Muscle of leg (tissue), 11 donors: ENCODE measurements around the gene NPAS2. TPM values are rescaled to one million over a fixed set of nuclear protein-coding genes. Genes with fewer than 3 reads are reported as not detected.

Experiments
- DNase-seq: peaks from one replicate; pipeline ENCODE4 v3.0.0; 2013
- H3K27ac ChIP-seq: one replicate; pipeline ENCODE4 v1.5.1; 2013; ENCODE audit warnings: mild to moderate bottlenecking, low read length, control low read depth
- H3K27me3 ChIP-seq: one replicate; pipeline ENCODE4 v1.6.1; 2013; ENCODE audit warnings: low read length; ENCODE audit not compliant: control insufficient read depth, insufficient read depth
- H3K36me3 ChIP-seq: one replicate; pipeline ENCODE4 v1.6.1; 2013; ENCODE audit warnings: low read length; ENCODE audit not compliant: control insufficient read depth, insufficient read depth
- H3K4me1 ChIP-seq: one replicate; pipeline ENCODE4 v1.6.1; 2013; ENCODE audit warnings: low read length; ENCODE audit not compliant: control insufficient read depth, insufficient read depth
- H3K4me3 ChIP-seq: one replicate; pipeline ENCODE4 v1.5.1; 2013; ENCODE audit warnings: low read length, control low read depth
- H3K9me3 ChIP-seq: replicated peaks from 2 replicates; pipeline ENCODE4 v1.6.1; 2013; ENCODE audit warnings: low read depth, low read length; ENCODE audit not compliant: control insufficient read depth
- whole genome bisulfite sequencing: methylation state at CpG from one replicate; pipeline ENCODE4 v1.1.5; 2013; ENCODE audit warnings: missing lambda C conversion rate; ENCODE audit not compliant: insufficient coverage; 5-methylcytosine and 5-hydroxymethylcytosine counted together
- polyA plus RNA-seq, 8 donors: library from polyadenylated mRNA; unstranded; fragments of 120-200 nt; gene quantifications; one replicate each; pipeline versions ENCODE4 v1.2.1 to v1.2.3, GENCODE V29; 2013; ENCODE audit warnings: inconsistent platforms in 1 of 8, low replicate concordance in 1 of 8; ENCODE audit not compliant: insufficient read length in 8 of 8, insufficient read depth in 1 of 8
- total RNA-seq: library from RNA; stranded (reverse); fragments of 120-200 nt; gene quantifications from one replicate; pipeline ENCODE4 v1.2.4, GENCODE V29; 2013

Gene NPAS2
- total and polyA plus RNA-seq, 9 donors: 2.9 to 18.5 (median 8.9) TPM

DNA sequence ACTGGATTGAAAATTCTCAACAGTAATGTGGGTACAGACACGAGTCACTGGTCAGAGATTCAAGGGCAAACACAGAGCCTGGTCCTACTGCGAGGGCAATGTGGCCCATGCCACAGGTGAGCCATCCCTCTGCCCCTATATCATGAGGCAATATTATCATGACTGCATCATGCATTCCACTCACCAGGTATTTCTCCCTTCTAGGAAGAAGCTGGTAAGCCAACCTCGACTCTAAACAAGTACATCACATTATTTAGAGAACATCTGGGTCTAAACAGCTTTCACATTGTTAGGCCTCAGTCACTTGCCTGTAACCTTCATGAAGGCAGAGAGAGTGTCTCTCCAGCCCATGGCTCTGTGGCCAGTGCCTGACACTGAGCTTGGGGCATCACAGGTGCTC lies 167.6 kb downstream of the NPAS2 start:
- no peak for DNase-seq
- Histone ChIP-seq H3K36me3 (peaks cover 2% of the 10 kb centered on the region), H3K27ac (no peak overlapping the region), H3K4me3 (no peak overlapping the region), H3K4me1 (no peaks in the 10 kb centered on the region), H3K9me3 (no peaks in the 10 kb centered on the region), H3K27me3 (no peaks in the 10 kb centered on the region)
- 80% methylated on average over 3 of the region's 3 CpGs for WGBS

DNA sequence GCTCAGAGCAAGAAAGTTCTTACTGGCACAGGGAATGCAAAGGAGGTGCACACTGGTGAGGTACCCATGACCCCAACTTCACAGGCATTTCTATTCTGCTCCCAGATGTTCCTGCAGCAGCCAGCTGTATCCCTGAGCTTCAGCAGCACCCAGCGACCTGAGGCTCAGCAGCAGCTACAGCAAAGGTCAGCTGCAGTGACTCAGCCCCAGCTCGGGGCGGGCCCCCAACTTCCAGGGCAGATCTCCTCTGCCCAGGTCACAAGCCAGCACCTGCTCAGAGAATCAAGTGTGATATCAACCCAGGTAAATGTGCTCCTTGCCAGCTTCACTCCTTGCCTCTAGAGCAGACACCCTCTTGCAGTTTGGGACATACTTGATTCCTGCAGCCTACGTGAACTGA lies 168.0 kb downstream of the NPAS2 start:
- Histone ChIP-seq H3K4me3 (no peak overlapping the region), H3K4me1 (no peaks in the 10 kb centered on the region), H3K27ac (no peak overlapping the region), H3K9me3 (no peaks in the 10 kb centered on the region), H3K27me3 (no peaks in the 10 kb centered on the region), H3K36me3 (no peaks in the 10 kb centered on the region)
- no peak for DNase-seq
- WGBS: 81% methylated on average over 3 of the region's 4 CpGs

DNA sequence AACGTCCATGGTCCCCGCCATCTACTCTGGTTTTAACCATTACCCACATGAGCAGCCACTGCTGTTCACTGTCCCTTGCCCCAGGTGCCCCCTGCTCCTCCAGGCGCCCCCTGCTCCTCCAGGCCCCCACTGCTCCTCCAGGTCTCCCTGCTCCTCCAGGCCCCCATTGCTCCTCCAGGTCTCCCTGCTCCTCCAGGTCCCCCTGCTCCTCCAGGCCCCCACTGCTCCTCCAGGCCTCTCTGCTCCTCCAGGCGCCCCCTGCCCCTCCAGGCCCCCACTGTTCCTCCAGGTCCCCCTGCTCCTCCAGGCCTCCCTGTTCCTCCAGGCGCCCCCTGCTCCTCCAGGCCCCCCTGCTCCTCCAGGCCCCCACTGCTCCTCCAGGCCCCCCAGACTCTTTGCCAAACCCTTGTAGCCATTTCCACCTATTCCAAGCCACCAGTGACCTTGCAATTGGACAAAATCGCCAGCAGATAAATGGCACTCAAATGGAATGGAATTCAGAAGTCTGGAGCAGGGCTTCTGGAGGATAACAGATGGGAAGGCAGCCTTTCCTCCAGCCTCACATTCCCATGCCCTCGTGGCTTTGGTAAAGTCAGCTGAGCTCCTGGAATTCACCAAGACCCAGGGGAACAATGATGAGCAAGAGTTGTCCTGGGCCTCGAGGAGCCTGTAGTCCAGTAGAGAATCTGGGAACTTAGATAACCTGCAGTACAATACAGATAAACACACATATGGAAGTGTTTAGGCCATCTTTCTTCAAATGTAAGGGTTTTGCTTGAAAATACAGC lies 168.9 kb downstream of the NPAS2 start:
- Histone ChIP-seq H3K4me3 (no peak overlapping the region), H3K9me3 (no peaks in the 10 kb centered on the region), H3K36me3 (no peaks in the 10 kb centered on the region), H3K4me1 (no peaks in the 10 kb centered on the region), H3K27ac (no peak overlapping the region), H3K27me3 (no peaks in the 10 kb centered on the region)
- 92% methylated on average over 4 of the region's 8 CpGs for WGBS
- DNase-seq: no peak

DNA sequence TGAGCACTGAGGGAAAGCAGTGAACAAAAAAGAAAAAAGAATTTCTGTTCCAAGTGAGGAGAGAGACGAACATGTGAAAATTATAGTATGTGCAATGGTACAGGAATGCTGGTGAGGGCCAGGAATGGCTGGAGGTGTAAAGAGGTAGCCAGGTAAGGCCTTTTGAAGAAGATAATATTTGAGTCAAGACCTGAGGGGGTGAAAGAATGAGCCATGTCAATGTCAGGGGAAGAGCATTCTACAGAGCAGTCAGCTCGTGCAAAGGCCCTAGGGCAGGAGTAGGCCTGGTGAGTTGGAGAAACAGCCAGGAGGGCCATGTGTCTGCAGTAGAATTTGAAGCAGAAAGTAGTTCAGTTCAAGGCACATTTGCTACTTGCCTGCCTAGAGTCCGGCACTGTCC lies 169.7 kb downstream of the NPAS2 start:
- H3K4me1 ChIP-seq: no peaks in the 10 kb centered on the region
- no peak for DNase-seq
- no peak overlapping the region for H3K4me3 ChIP-seq
- no peak overlapping the region for H3K27ac ChIP-seq
- H3K27me3 ChIP-seq: no peaks in the 10 kb centered on the region
- H3K9me3 ChIP-seq: no peaks in the 10 kb centered on the region
- WGBS: 94% methylated on average over 3 of the region's 3 CpGs
- no peaks in the 10 kb centered on the region for H3K36me3 ChIP-seq

DNA sequence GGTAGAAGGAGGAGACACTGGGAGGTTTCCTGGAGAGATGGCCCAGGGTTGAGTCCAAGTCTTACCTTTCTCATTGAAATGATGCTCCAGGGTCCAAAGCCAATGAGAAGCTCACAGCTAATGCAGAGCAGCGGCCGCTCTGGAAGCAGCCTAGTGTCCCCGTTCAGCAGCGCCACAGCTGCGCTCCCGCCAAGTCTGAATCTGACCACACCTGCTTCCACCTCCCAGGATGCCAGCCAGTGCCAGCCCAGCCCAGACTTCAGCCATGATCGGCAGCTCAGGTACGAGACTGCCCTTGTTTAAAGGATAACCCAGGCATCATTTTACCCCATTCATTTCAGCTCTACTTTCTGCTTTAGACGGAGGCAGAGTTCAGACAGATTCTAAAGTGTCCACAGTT lies 170.2 kb downstream of the NPAS2 start:
- Histone ChIP-seq H3K4me3 (no peak overlapping the region), H3K27ac (no peak overlapping the region), H3K9me3 (no peaks in the 10 kb centered on the region), H3K4me1 (no peaks in the 10 kb centered on the region), H3K36me3 (no peaks in the 10 kb centered on the region), H3K27me3 (no peaks in the 10 kb centered on the region)
- WGBS: 92% methylated on average over 9 of the region's 9 CpGs
- DNase-seq: no peak

DNA sequence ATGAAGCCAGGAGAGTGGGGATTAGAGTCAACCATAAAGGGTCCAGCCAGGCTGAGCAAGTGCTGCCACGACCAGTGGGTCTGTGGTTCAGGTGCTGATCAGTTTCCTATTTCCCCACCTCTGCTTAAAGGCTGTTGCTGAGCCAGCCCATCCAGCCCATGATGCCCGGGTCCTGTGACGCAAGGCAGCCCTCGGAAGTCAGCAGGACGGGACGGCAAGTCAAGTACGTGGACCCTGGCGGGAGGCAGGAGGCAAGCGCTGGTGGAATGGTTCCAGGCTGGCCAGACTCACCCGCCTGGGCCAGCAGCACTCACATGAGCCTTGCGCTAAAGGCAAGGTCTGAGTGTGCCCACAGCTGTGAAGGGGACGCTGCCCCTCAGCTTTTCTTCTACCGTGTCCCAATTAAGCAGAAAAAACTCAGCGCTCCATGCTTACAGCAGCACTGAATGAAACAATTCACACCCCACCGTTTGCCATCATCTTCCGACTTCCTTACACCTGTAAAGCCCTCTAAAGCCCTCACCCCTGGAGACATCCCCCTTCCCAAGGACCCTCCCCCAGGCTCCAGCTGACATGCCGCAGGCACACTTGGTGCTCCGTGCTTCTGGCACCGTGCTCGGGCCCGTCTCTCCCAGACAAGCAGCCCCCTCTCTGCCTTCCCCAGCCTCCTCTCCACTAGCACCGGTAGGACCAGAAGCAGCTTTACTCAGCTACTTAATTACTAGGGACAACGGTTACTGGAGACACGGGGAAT lies 170.9 kb downstream of the NPAS2 start:
- Histone ChIP-seq H3K4me3 (no peak overlapping the region), H3K4me1 (no peaks in the 10 kb centered on the region), H3K36me3 (peaks cover 5% of the 10 kb centered on the region), H3K27ac (no peak overlapping the region), H3K9me3 (no peaks in the 10 kb centered on the region), H3K27me3 (no peaks in the 10 kb centered on the region)
- 68% methylated on average over 22 of the region's 24 CpGs for WGBS
- DNase-seq: no peak

DNA sequence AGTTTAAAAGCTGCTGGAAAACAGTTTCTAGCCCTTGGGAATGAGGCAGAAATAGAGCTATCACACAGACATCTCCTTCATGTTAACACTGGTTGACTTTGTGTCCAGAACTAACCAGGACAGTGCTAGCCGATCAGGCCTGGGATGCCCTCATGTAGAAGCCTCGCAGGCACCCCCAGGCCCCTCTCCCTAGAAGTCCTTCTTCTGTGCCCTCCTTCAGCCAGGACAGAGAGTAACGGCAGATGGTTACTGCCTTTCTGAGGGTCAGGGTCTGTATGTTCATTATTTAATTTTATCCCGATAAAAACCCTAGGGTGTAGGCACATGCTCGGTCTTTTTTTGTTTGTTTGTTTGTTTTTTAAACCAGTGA lies 171.4 kb downstream of the NPAS2 start:
- no peaks in the 10 kb centered on the region for H3K27me3 ChIP-seq
- H3K9me3 ChIP-seq: no peaks in the 10 kb centered on the region
- H3K36me3 ChIP-seq: peaks cover 5% of the 10 kb centered on the region
- H3K27ac ChIP-seq: no peak overlapping the region
- H3K4me3 ChIP-seq: no peak overlapping the region
- no peak for DNase-seq
- 67% methylated on average over 1 of the region's 5 CpGs for WGBS
- no peaks in the 10 kb centered on the region for H3K4me1 ChIP-seq

DNA sequence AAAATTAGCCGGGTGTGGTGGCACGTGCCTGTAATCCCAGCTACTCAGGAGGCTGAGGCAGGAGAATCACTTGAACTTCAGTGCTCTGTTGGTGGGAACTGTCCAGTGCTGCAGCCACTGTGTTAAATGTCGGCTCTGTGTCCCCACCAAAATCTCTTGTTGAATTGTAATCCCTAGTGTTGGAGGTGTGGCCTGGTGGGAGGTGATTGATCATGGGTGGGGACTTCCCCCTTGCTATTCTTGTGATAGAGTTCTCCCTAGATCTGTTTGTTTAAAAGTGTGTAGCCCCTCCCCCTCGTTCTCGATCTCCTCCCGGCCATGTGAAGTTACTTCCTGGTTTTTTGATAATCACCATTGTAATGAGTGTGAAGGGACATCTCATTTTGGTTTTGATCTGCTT lies 172.3 kb downstream of the NPAS2 start:
- Histone ChIP-seq H3K36me3 (peaks cover 5% of the 10 kb centered on the region), H3K27ac (no peak overlapping the region), H3K9me3 (no peaks in the 10 kb centered on the region), H3K4me1 (no peaks in the 10 kb centered on the region), H3K27me3 (no peaks in the 10 kb centered on the region), H3K4me3 (no peak overlapping the region)
- no CpG with 5 or more reads among the region's 6 CpGs for WGBS
- DNase-seq: no peak

DNA sequence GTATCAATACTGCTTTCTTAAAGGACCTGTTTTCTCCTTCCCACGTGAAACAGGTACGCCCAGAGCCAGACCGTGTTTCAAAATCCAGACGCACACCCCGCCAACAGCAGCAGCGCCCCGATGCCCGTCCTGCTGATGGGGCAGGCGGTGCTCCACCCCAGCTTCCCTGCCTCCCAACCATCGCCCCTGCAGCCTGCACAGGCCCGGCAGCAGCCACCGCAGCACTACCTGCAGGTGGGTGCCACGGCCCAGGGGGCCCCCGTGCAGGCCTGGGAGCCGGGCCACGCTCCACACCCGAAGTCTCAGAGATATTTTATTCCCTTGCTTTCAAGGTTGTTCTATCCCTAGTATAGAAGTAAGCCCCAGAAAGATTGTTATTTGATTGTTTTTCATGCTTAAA lies 173.4 kb downstream of the NPAS2 start:
- Histone ChIP-seq H3K27me3 (no peaks in the 10 kb centered on the region), H3K27ac (no peak overlapping the region), H3K9me3 (no peaks in the 10 kb centered on the region), H3K4me1 (no peaks in the 10 kb centered on the region), H3K36me3 (peaks cover 5% of the 10 kb centered on the region), H3K4me3 (no peak overlapping the region)
- no peak for DNase-seq
- WGBS: 88% methylated on average over 12 of the region's 17 CpGs

DNA sequence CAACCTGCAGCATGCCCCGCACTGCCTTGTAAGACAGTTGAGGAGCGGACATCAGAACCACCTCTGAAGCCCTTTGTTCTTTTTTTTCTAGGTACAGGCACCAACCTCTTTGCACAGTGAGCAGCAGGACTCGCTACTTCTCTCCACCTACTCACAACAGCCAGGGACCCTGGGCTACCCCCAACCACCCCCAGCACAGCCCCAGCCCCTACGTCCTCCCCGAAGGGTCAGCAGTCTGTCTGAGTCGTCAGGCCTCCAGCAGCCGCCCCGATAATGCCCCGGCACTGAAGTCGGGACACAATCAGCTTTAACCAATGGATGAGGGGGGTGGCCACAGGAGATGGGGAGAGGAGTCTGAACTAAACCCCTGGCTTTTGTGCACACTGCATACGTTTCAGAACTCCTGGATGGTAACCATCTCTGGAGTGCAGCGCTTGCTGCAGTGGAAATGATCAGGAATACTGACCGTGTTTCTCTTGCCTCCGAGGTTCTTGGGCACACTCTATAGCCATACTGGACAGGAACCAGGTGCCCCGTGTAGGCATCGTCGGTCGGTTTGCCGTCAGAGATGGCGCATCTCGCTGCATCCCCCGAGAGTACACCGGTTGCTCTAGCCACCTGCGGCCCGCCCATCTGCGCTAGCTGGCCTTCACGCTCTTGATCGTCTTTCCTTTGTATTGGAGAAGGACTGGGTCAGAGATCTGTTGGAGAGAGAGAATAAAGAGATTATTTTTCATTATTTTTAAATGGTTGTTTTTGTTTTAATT lies 175.6 kb downstream of the NPAS2 start:
- H3K27ac ChIP-seq: no peak overlapping the region
- no peak for DNase-seq
- no peak overlapping the region for H3K4me3 ChIP-seq
- no peaks in the 10 kb centered on the region for H3K4me1 ChIP-seq
- no peaks in the 10 kb centered on the region for H3K27me3 ChIP-seq
- H3K36me3 ChIP-seq: peaks cover 5% of the 10 kb centered on the region
- H3K9me3 ChIP-seq: no peaks in the 10 kb centered on the region
- WGBS: 91% methylated on average over 8 of the region's 28 CpGs
